ENCODE results near the gene DIAPH2.
A peak's percentile ranks its signal among the peaks of the same experiment; 100 is the strongest.

DIAPH2 gene

GRCh38 chrX:97057349-97057909 is 372.8 kb downstream of the DIAPH2 start:
- ChIA-PET POLR2A (no interaction called here), CTCF (interaction anchor here (0.7 kb wide), 1 partner anchor 627 kb away, joined by 3 read pairs; no protein-coding TSS in a partner anchor)
- Histone ChIP-seq H3K27ac (ENCODE audit: extremely low read depth, low read depth, low read length) (no peak overlapping the region), H3K36me3 (ENCODE audit: control insufficient read depth in 2 of 2, insufficient read depth in 1 of 2, low read length in 2 of 2) (no peaks in the 10 kb centered on the region), H3K9me3 (ENCODE audit: control insufficient read depth, insufficient read depth, low read depth, low read length) (no peaks in the 10 kb centered on the region), H3K4me3 (ENCODE audit: low read depth, low read length) (no peak overlapping the region), H3K4me1 (ENCODE audit: control insufficient read depth, insufficient read depth, low read length) (no peaks in the 10 kb centered on the region; the same call in 1 of the 2 replicates)
- TF ChIP-seq OSR2 (tag by site-specific recombination; IDR thresholded peaks at IDR 0.05) (peak; percentile 64), FEZF1 (tag by site-specific recombination; IDR thresholded peaks at IDR 0.05) (0 out of 2 replicates have a peak, but pooled peaks have one; percentile 23), ZNF658 (tag by site-specific recombination; IDR thresholded peaks at IDR 0.05) (no peak), ZBTB17 (tag by site-specific recombination; IDR thresholded peaks at IDR 0.05) (no peak), SP7 (tag by site-specific recombination; IDR thresholded peaks at IDR 0.05) (no peak), ZNF280D (tag by site-specific recombination; IDR thresholded peaks at IDR 0.05) (no peak), YY2 (tag by site-specific recombination; IDR thresholded peaks at IDR 0.05) (no peak), ZNF558 (tag by site-specific recombination; IDR thresholded peaks at IDR 0.05) (no peak), ZFP69B (tag by site-specific recombination; IDR thresholded peaks at IDR 0.05) (no peak), ZBTB44 (tag by site-specific recombination; IDR thresholded peaks at IDR 0.05) (peak; percentile 34; the same call in 1 of the 2 replicates), ZBTB11 (tag by site-specific recombination; conservative IDR thresholded peaks at IDR 0.05; ENCODE audit: low read depth) (no peak), BCL11B (tag by site-specific recombination; IDR thresholded peaks at IDR 0.05; ENCODE audit: low read depth) (no peak), ZNF292 (tag by site-specific recombination; IDR thresholded peaks at IDR 0.05; ENCODE audit: borderline replicate concordance, low read depth) (no peak), ZNF629 (tag by site-specific recombination; IDR thresholded peaks at IDR 0.05) (no peak), PRDM6 (tag by site-specific recombination; IDR thresholded peaks at IDR 0.05) (peak; percentile 72), ZNF768 (tag by site-specific recombination; IDR thresholded peaks at IDR 0.05) (no peak), HIC1 (tag by site-specific recombination; IDR thresholded peaks at IDR 0.05) (no peak), KLF10 (tag by site-specific recombination; IDR thresholded peaks at IDR 0.05) (no peak), WT1 (tag by site-specific recombination; IDR thresholded peaks at IDR 0.05) (no peak), ZSCAN16 (tag by site-specific recombination; IDR thresholded peaks at IDR 0.05) (peak; percentile 59; the same call in 1 of the 2 replicates)

Data from HEK293 (cell line).